Erythroblast (primary cell): ENCODE results near the gene UBR7.

Source experiments
- GATA1 ChIP-seq: IDR thresholded peaks from 2 replicates; pipeline ENCODE4 v1.6.1; 2011; ENCODE audit warnings: low read depth, mild to moderate bottlenecking, control low read depth, low read length, moderate library complexity
- POLR2A ChIP-seq: IDR thresholded peaks from 2 replicates; pipeline ENCODE4 v1.6.1; 2011; ENCODE audit warnings: mild to moderate bottlenecking, low read length

DNA sequence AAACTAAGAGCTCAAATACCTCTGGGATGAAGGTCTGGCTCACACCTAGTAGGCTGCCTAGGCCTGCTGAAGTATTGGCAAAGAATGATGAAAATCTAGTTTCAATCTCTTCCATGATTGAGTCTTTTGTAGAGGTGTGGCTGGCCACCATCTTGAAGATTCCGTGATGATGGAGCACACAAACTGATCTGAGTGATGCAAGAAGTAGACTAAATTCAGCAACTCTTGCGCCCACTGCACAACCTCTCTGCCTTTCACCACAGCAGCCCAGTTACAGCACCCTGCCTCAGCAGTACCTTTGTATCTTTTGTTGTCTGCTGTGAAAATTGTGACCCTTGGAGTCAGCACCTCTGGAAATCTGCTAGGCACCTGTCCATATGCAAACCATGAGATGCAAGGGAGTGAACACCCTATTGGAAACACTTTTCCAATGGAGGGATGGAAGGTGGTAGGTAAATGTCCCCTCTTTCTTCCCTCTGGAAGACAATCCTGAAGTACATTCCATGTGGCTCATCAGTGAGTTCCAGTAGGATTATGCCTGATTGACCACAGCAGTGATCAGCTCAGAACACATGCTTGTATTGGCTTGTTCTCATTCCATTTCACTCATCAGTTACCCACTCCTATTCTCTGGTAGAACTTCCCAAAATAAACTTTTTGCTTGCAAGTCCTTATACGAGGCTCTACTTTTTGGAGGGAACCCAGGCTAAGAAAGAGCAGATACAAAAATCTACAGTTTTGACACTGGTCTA is 67.2 kb downstream of the UBR7 start:
- TF ChIP-seq POLR2A (no peak), GATA1 (no peak)
